GM12891 (cell line): ENCODE results near the gene SNAPC1.

Source experiments
- POLR2A ChIP-seq: IDR thresholded peaks from 2 replicates; pipeline ENCODE4 v1.6.1; 2011; ENCODE audit warnings: low read depth, low read length, control low read depth
- POLR2AphosphoS5 ChIP-seq: IDR thresholded peaks from 2 replicates; pipeline ENCODE4 v1.6.1; 2011; ENCODE audit warnings: low read depth, low read length, control low read depth
- SPI1 ChIP-seq: IDR thresholded peaks from 2 replicates; pipeline ENCODE4 v1.6.1; 2011; ENCODE audit warnings: low read depth, low read length, control low read depth
- TAF1 ChIP-seq: IDR thresholded peaks from 2 replicates; pipeline ENCODE4 v1.6.1; 2011; ENCODE audit warnings: low read depth, low read length, control low read depth

GRCh38 chr14:61759878-61760277, 2.3 kb upstream of the SNAPC1 start:
- TF ChIP-seq POLR2A (no peak), POLR2AphosphoS5 (no peak), SPI1 (no peak), TAF1 (no peak)
